Stimulated activated CD8-positive, alpha-beta memory T cell treated with anti-CD3 and anti-CD28 coated beads, Interleukin-15, amount 100 ng/mL, for 4 hours (primary cell): ENCODE results near the gene SHISA4.

Experiments
- DNase-seq, 2 donors: peaks; one replicate each; pipeline ENCODE4 v3.0.0-alpha.2; 2020; ENCODE audit warnings: low read depth in 2 of 2

SHISA4 gene

GRCh38 chr1:201881617-201882016, 7.1 kb upstream of the SHISA4 start:
- DNase-seq: no peak

DNA sequence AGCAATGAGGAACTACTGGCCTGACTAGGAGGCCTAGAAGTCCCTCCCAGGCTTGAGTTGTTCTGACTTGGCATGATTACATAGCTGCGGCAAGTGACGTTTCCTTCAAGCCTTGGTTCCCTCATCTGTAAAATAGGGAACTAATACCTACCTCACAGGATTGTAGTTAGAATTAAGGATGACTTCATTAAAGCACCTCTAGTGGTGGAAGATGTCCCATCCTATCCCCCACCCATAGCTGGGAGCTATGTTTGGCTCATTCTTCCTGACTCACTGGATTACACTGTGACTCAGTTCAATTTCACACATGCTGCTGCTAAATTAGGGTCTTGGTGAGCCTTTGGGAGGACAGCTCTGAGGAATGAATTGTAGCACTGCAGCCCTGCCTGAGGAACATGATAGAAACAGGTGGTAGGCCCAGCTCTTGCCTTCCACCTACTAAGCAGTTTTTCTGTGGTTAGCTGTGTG, 6.0 kb upstream of the SHISA4 start:
- no peak for DNase-seq

GRCh38 chr1:201883266-201883665, 5.4 kb upstream of the SHISA4 start:
- DNase-seq: no peak

- DNase-seq: no peak
Measured at GRCh38 chr1:201883786-201884185, 4.9 kb upstream of the SHISA4 start.

- no peak for DNase-seq
Measured at GRCh38 chr1:201884425-201884824, 4.3 kb upstream of the SHISA4 start.

- DNase-seq: no peak
Measured at GRCh38 chr1:201885531-201886075, 3.1 kb upstream of the SHISA4 start.

DNA sequence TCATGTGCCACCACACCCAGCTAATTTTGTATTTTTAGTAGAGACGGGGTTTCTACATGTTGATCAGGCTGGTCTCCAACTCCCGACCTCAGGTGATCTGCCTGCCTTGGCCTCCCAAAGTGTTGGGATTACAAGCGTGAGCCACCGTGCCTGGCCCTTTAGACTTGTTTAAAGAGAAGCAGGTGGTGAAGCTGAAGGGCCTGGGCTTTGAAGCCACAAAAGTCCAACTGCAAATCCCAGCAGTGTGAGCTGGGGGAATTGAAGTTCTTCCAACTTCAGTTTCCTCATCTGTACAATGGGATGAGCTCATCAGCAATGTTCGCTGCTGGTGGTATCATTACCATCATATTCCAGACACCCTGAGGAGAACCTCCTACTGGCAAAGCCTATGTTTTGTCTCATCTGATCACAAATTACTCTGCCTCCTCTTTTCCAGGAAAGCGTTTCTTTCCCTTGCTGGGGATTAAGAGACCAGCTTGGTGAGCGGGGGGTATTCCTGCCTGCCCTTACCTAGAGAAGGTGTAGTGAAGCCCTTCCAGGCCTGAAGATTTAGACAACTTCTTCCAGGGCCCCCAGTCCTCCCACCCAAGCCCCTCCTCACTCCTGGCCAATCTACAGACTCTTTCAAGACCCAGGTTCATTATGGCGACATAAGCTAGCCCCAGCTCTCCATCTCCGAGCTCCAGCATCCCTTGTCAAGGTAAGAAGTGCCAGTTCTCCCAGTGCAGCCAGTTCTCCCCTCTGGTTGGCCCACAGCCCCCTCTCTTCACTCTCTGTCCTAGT, 2.4 kb upstream of the SHISA4 start:
- no peak for DNase-seq

DNA sequence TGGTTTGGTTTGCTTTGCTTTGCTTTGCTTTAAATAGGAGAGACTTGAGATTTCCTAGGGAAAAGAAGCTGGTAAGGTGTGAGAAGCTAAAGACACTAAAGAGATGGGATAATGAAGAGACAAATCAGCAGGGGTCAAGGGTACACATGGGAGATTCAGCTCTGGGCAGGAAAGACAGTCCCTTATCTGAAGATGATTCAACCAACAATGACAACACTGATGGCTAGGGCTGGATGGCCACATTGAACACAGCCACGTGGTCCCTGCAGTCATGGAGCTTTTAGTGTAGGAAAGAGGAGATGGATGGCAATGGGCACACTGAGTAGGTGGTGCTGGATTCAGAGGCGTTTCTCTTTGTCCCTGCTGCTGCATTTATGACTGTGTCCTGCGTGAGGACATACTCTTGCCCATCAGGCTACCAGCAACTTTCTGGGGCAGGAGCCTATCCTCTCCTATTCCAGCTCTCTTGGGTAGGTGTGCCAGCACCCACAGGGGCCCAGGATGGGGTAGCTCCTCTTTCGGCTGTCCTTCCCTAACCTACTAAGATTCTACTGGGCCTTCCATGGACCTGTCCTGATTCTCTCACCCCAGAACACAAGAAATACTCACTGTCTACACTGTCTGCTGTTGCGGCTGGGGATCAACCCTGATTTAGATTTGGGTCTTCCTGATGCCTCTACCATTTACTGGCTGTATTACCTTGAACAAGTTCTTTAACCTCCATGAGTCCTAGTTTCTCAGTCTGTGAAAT, 1.4 kb upstream of the SHISA4 start:
- DNase-seq: no peak

GRCh38 chr1:201889090-201889968, 631 bp downstream of the SHISA4 start:
- DNase-seq: no peak

DNA sequence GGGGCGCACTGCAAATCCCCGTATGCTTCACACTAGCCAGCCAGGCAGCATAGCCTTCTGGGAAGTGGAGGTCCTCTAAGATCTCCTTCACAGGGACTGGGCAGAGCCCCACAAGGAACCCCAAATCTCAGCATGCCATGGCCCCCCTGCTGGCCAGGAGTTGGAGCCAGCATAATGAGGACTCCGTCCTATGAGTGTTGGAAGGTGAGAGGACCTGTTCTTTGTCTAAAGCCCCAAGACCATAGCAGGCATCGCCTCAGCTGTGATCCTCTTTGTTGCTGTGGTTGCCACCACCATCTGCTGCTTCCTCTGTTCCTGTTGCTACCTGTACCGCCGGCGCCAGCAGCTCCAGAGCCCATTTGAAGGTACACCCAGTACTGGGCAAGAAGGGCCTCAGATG, 1.5 kb downstream of the SHISA4 start:
- DNase-seq: no peak

DNA sequence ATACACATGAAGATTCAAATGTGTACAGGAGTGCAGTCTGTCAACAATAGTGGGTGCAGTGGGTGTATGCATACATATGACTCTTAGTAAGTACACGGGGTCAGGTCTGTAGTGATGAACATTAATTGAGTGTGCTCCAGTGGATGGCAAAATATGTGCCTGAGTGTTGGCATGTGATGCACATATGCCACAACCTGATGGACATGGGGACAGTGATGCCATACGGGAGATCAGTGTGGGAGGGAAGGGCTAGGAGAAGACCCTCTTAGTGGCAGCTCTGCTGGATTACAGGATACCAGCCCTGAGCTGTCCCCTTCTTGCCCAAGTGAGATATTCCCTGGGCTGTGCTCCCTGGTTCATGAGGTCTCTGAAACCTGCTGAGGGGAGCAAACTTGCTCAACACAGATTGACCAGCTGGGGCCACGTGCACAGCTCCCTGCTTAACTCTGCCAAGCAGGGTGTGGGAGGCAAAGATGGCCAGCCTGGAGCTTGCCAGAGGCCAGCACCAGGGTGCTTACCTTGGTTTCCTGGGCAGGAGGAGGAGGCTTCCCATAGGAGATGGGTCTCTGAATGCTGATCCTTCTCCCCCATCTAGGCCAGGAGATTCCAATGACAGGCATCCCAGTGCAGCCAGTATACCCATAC, 2.2 kb downstream of the SHISA4 start:
- DNase-seq: no peak

GRCh38 chr1:201891451-201892045, 2.9 kb downstream of the SHISA4 start:
- DNase-seq: no peak

DNA sequence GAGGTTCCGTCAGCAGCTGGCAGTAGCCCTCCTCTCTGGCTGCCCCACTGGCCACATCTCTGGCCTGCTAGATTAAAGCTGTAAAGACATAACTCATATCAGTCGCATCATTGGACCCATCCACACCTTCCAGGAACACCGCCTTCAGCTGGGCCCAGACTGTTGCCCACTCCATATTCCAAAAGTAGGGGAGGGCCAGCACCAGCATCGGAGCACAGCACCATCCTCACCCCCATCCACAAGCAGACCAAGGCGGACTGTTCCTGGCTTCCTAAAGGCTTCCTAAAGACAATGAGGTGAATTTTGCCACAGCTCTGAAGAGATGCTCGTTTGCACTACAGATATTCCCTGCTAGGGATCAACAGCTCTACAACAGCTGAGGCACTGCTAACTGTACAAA, 3.5 kb downstream of the SHISA4 start:
- no peak for DNase-seq

- DNase-seq: no peak
Measured at GRCh38 chr1:201893431-201893830, 4.7 kb downstream of the SHISA4 start.

DNA sequence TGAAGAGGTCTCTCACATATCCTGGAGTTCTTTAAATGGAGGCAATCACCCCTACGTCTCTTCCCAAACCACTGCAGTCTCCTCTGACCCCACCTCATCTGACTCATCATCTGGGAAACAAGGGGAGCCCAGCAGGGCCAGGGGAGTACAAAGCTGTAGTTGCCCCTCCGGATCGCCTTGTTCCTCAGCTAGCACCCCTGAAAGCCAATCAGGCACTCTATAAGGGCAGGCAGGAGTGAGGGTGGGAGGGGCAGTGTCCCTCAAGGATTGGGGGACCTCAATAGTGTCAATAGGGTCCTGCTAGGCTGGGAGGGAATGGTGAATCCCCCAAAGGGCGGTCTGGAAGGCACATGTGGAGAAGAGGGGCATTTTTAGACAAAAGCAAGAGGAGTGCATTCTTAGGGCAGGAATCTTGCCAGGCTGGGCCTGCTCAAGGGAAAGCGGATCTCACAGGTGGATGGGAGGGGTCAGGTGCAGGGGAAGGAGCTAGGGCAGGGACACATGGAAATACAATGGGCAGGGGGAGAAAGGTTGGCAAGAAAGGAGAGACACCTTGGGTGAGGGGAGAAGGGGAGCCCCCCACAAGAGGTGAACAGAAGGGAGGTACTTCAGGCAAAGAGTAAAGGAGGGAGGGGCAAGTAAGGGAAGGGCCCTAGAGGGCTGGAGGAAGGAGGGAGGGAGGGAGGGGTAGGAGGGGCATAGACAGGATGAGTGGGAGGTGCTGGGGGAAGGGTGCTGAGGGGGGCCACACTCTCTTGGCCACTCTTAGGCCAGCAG, 5.8 kb downstream of the SHISA4 start:
- no peak for DNase-seq

DNA sequence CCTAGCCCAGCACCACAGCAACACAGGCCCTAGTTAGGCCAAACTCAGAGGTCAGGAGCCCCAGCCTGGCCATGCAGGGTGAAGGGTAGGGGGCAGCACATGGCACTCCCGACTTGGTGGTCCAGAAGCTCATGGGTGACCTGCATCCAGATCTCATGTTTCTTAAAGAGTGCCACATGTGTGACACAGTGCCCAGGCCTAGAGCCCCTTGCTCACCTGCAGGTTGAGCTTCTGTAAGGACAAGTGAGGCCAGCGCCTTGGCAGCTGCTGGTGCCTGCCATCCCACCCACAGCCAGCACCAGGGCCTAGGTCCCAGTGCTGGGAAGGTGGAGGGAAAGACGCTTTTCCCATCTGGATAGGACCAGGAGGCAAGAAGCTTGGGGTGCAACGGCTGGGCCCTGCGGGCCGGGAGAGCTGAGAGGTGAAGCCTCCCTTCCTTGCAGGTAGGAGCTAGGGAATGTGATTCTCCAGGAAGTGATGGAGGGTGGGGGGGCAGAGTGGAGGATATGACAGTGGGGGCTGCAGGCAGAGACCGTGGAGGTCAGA, 6.5 kb downstream of the SHISA4 start:
- no peak for DNase-seq

GRCh38 chr1:201895913-201896807, 7.5 kb downstream of the SHISA4 start:
- peak; percentile 48 to 62 for DNase-seq

GRCh38 chr1:201896951-201897391, 8.3 kb downstream of the SHISA4 start:
- DNase-seq: no peak
